H1 (cell line): ENCODE results near the gene CBX2. TPM values are rescaled to one million over a fixed set of nuclear protein-coding genes. Genes with fewer than 3 reads are reported as not detected.

Experiments used
- ASH2L ChIP-seq: fragments of 200-600, 300-600 bp; sonication (generic); IDR thresholded peaks from one replicate; pipeline ENCODE4 v1.7.1; 2017; ENCODE audit warnings: low read length
- CBX5 ChIP-seq: fragments of 300-800, 300-1000 bp; sonication (generic); IDR thresholded peaks from 2 replicates; pipeline ENCODE4 v1.7.1; 2016; ENCODE audit warnings: antibody characterized with exemption, low read length, low read depth
- JUN ChIP-seq: IDR thresholded peaks from 2 replicates; pipeline ENCODE4 v1.6.1; 2011; ENCODE audit warnings: low read depth, mild to moderate bottlenecking, improper control_type of control experiment, low read length
- KDM1A ChIP-seq: fragments of 200-600, 300-600 bp; sonication (generic); IDR thresholded peaks from 2 replicates; pipeline ENCODE4 v1.7.1; 2016; ENCODE audit warnings: mild to moderate bottlenecking, low read length, borderline replicate concordance
- PHF8 ChIP-seq: fragments of 200-600 bp; sonication (generic); conservative IDR thresholded peaks from 2 replicates; pipeline ENCODE4 v1.7.1; 2012; ENCODE audit warnings: low read depth, mild to moderate bottlenecking, inconsistent platforms, low read length, moderate library complexity
- POLR2A ChIP-seq, 2 experiments: IDR thresholded peaks; 1 replicate in 1 of 2; 2 replicates in 1 of 2; pipeline ENCODE4 v1.6.1; 2011; ENCODE audit warnings: low read depth in 2 of 2, low read length in 2 of 2, mild to moderate bottlenecking in 2 of 2; ENCODE audit errors: control extremely low read depth in 1 of 2
- POLR2AphosphoS5 ChIP-seq: IDR thresholded peaks from 2 replicates; pipeline ENCODE4 v1.6.1; 2011; ENCODE audit warnings: low read depth, low read length
- RFX5 ChIP-seq: IDR thresholded peaks from 2 replicates; pipeline ENCODE4 v1.6.1; 2011; ENCODE audit warnings: low read depth, low read length, improper control_type of control experiment, borderline replicate concordance
- SUZ12 ChIP-seq: fragments of 200-600 bp; sonication (generic); IDR thresholded peaks from 2 replicates; pipeline ENCODE4 v1.6.1; 2012; ENCODE audit warnings: mild to moderate bottlenecking, inconsistent platforms, low read length, moderate library complexity, mixed read lengths
- TAF7 ChIP-seq: optimal IDR thresholded peaks from 2 replicates; pipeline ENCODE3; 2011; ENCODE audit warnings: low read depth, mild to moderate bottlenecking, inconsistent platforms, low read length, moderate library complexity, borderline replicate concordance
- TCF12 ChIP-seq: IDR thresholded peaks from 2 replicates; pipeline ENCODE4 v1.6.1; 2011; ENCODE audit warnings: low read depth, mild to moderate bottlenecking, low read length
- polyA plus RNA-seq, 7 experiments: library from polyadenylated mRNA; depleted of rRNA in 3 of 7; stranded (reverse) in 5 of 7; unstranded in 2 of 7; fragments of >200 nt in 5 of 7; fragments of 200-250 nt in 2 of 7; gene quantifications; 1 replicate in 5 of 7; 2 replicates in 1 of 7; 4 replicates in 1 of 7; pipeline versions ENCODE4 v1.2.1 to v1.2.3, GENCODE V29; 2011 to 2013; ENCODE audit warnings: missing spikeins in 2 of 7, mixed read lengths in 2 of 7
- total RNA-seq: library from RNA; stranded (reverse); fragmentation: NEBNext Ultra II Directional; extraction: Animal tissue kit (Norgen Biotek cat#: 25700); gene quantifications from 2 replicates; pipeline ENCODE4 v1.2.1, GENCODE V29; 2021
- TF ChIP-seq, protein P1 (sequence below): fragments of 300-600 bp; sonication (generic); IDR thresholded peaks from 2 replicates; pipeline ENCODE4 v1.7.1; 2012; ENCODE audit warnings: low read length, moderate library complexity, mild to moderate bottlenecking, inconsistent platforms; ENCODE audit not compliant: insufficient replicate concordance

The CBX2 gene
- total and polyA plus RNA-seq, 2 of the 8 experiments (the other 6 are each of a cell fraction or from before 2014, with no cell fraction given): 64.3 to 83.9 TPM

GRCh38 chr17:79777894-79778503 lies at the start of gene CBX2 (continued):
- TF ChIP-seq TCF12 (no peak), POLR2A (IDR thresholded peaks at IDR 0.05; ENCODE audit: control extremely low read depth in 1 of 2, low read depth in 2 of 2, low read length in 2 of 2) (peak; percentile 63 to 85), CBX5 (no peak), KDM1A (no peak), JUN (no peak), PHF8 (peak; percentile 81; the same call in 1 of the 2 replicates), RFX5 (no peak), ASH2L (no peak), TAF7 (no peak), SUZ12 (no peak), POLR2AphosphoS5 (no peak; the same call in 1 of the 2 replicates)
- TF ChIP-seq, protein P1, sequence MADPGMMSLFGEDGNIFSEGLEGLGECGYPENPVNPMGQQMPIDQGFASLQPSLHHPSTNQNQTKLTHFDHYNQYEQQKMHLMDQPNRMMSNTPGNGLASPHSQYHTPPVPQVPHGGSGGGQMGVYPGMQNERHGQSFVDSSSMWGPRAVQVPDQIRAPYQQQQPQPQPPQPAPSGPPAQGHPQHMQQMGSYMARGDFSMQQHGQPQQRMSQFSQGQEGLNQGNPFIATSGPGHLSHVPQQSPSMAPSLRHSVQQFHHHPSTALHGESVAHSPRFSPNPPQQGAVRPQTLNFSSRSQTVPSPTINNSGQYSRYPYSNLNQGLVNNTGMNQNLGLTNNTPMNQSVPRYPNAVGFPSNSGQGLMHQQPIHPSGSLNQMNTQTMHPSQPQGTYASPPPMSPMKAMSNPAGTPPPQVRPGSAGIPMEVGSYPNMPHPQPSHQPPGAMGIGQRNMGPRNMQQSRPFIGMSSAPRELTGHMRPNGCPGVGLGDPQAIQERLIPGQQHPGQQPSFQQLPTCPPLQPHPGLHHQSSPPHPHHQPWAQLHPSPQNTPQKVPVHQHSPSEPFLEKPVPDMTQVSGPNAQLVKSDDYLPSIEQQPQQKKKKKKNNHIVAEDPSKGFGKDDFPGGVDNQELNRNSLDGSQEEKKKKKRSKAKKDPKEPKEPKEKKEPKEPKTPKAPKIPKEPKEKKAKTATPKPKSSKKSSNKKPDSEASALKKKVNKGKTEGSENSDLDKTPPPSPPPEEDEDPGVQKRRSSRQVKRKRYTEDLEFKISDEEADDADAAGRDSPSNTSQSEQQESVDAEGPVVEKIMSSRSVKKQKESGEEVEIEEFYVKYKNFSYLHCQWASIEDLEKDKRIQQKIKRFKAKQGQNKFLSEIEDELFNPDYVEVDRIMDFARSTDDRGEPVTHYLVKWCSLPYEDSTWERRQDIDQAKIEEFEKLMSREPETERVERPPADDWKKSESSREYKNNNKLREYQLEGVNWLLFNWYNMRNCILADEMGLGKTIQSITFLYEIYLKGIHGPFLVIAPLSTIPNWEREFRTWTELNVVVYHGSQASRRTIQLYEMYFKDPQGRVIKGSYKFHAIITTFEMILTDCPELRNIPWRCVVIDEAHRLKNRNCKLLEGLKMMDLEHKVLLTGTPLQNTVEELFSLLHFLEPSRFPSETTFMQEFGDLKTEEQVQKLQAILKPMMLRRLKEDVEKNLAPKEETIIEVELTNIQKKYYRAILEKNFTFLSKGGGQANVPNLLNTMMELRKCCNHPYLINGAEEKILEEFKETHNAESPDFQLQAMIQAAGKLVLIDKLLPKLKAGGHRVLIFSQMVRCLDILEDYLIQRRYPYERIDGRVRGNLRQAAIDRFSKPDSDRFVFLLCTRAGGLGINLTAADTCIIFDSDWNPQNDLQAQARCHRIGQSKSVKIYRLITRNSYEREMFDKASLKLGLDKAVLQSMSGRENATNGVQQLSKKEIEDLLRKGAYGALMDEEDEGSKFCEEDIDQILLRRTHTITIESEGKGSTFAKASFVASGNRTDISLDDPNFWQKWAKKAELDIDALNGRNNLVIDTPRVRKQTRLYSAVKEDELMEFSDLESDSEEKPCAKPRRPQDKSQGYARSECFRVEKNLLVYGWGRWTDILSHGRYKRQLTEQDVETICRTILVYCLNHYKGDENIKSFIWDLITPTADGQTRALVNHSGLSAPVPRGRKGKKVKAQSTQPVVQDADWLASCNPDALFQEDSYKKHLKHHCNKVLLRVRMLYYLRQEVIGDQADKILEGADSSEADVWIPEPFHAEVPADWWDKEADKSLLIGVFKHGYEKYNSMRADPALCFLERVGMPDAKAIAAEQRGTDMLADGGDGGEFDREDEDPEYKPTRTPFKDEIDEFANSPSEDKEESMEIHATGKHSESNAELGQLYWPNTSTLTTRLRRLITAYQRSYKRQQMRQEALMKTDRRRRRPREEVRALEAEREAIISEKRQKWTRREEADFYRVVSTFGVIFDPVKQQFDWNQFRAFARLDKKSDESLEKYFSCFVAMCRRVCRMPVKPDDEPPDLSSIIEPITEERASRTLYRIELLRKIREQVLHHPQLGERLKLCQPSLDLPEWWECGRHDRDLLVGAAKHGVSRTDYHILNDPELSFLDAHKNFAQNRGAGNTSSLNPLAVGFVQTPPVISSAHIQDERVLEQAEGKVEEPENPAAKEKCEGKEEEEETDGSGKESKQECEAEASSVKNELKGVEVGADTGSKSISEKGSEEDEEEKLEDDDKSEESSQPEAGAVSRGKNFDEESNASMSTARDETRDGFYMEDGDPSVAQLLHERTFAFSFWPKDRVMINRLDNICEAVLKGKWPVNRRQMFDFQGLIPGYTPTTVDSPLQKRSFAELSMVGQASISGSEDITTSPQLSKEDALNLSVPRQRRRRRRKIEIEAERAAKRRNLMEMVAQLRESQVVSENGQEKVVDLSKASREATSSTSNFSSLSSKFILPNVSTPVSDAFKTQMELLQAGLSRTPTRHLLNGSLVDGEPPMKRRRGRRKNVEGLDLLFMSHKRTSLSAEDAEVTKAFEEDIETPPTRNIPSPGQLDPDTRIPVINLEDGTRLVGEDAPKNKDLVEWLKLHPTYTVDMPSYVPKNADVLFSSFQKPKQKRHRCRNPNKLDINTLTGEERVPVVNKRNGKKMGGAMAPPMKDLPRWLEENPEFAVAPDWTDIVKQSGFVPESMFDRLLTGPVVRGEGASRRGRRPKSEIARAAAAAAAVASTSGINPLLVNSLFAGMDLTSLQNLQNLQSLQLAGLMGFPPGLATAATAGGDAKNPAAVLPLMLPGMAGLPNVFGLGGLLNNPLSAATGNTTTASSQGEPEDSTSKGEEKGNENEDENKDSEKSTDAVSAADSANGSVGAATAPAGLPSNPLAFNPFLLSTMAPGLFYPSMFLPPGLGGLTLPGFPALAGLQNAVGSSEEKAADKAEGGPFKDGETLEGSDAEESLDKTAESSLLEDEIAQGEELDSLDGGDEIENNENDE: no peak
